ACC112 (cell line): ENCODE results near the gene CPN1.
"Not testable (repeated sequence)": the region's sequence is repeated elsewhere in the genome, so short reads cannot be mapped to it uniquely, and the experiment has no call there.

Experiments
- H2AFZ ChIP-seq: fragments of 200-600 bp; sonication (generic); one replicate; pipeline ENCODE4 v1.6.0; 2017; ENCODE audit warnings: antibody characterized with exemption, low read length; ENCODE audit not compliant: unreplicated experiment
- H3K27ac ChIP-seq: fragments of 200-600 bp; sonication (generic); 2 replicates; pipeline ENCODE4 v1.5.1; 2014; ENCODE audit warnings: low read depth, mild to moderate bottlenecking, antibody characterized with exemption, low read length, moderate library complexity
- H3K27me3 ChIP-seq: fragments of 200-600 bp; sonication (generic); 2 replicates; pipeline ENCODE4 v1.6.1; 2014; ENCODE audit warnings: mild to moderate bottlenecking, antibody characterized with exemption, low read length, moderate library complexity, mixed read lengths; ENCODE audit not compliant: insufficient read depth
- H3K36me3 ChIP-seq: fragments of 200-600 bp; sonication (generic); 2 replicates; pipeline ENCODE4 v1.6.1; 2016; ENCODE audit warnings: mild to moderate bottlenecking, antibody characterized with exemption, low read length, moderate library complexity, mixed read lengths; ENCODE audit not compliant: insufficient read depth
- H3K4me1 ChIP-seq: fragments of 200-600 bp; sonication (generic); one replicate; pipeline ENCODE4 v1.6.1; 2016; ENCODE audit warnings: low read length, mixed read lengths; ENCODE audit not compliant: insufficient read depth, unreplicated experiment, control insufficient read depth
- H3K4me3 ChIP-seq: fragments of 200-600 bp; sonication (generic); 2 replicates; pipeline ENCODE4 v1.5.1; 2014; ENCODE audit warnings: mild to moderate bottlenecking, low read depth, low read length
- H3K79me2 ChIP-seq: fragments of 200-600 bp; sonication (generic); one replicate; pipeline ENCODE4 v1.6.0; 2016; ENCODE audit warnings: low read length; ENCODE audit not compliant: control insufficient read depth, unreplicated experiment, insufficient read depth

Gene CPN1

DNA sequence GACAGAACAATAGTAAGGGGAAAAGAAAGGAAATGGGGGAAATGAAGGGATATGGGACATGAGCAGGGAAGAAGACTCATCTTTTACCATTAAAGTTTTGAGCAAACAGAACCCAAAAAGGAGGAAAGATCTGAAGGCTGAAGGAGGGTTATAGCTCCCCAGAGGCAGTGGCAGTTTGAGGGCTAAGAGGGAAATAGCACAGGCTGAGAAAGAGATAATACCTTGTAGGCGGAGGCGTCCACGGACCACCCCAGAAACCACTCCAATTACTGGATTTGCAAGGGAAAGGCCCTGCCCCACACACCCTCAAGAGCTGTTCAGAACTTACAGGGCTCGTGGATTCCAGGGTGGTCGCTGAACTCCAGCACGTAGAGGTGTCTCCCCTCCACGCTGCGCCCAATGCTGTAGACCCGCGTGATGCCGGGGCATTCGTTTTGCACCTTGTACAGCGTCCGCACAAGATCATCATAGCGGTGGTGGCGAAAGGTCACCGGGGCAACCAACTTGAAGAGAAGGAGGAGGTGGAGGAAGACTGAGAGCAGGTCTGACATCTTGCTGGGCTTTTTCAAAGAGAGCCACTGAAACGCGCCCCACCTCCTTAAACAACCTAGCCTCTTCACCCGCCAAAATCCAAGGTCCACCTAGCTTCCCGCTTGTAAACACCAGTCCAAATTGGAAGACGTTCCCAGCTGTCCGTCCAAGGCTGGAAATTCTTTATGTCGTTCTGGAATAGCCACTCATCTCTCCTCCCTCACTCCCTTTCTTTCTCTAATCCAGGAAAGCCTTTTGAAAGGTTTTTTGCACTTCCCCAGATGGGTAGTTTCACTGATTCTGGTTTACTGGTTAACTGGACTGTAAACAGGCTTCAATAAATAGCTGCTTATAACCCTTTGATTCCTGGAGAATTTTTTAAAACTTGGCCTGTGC, at the start of gene CPN1:
TSS of gene CPN1 (minus strand) at position 795 of the 927 bp plus-strand sequence. CDS start at position 551, 244 bp downstream.
- H3K27me3 ChIP-seq = peaks cover 24% of the 10 kb centered on the region
- no peaks in the 10 kb centered on the region for H3K36me3 ChIP-seq
- no peak within 1 kb of the TSS for H3K4me3 ChIP-seq
- H3K79me2 ChIP-seq = no peaks in the 10 kb centered on the region
- no peak within 1 kb of the TSS for H3K27ac ChIP-seq
- no peak within 1 kb of the TSS for H2AFZ ChIP-seq
- no peaks in the 10 kb centered on the region for H3K4me1 ChIP-seq

DNA sequence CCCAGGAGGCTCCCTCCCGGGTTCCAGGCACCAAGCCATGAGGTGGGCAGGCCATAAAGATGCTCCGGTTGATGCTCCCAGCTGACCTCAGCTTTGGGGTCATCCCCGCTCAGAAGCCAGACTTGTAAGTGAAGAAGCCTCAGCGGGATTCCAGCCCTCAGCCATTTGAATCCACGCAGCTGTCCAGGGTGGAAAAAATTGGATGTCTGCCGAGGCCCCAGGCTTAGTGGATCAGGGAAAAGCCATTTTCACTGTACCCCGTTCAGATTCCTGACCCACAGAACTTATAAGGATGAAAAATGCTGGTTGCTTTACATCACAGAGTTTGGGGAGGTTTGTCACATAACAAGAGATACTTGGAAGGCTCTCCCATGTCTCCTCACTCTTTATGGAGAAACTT, 49.2 kb upstream of the CPN1 start:
- Histone ChIP-seq H3K36me3 (no peaks in the 10 kb centered on the region), H2AFZ (no peak overlapping the region), H3K79me2 (no peaks in the 10 kb centered on the region), H3K4me1 (no peaks in the 10 kb centered on the region), H3K27me3 (peaks cover 2% of the 10 kb centered on the region; the same call in 1 of the 2 replicates), H3K4me3 (no peak overlapping the region), H3K27ac (no peak overlapping the region)

- Histone ChIP-seq H3K79me2 (no peaks in the 10 kb centered on the region), H3K4me3 (no peak overlapping the region), H3K4me1 (no peaks in the 10 kb centered on the region), H3K27ac (no peak overlapping the region), H3K27me3 (peaks cover 2% of the 10 kb centered on the region; the same call in 1 of the 2 replicates), H2AFZ (no peak overlapping the region), H3K36me3 (no peaks in the 10 kb centered on the region)
Measured at GRCh38 chr10:100129424-100129823, 47.8 kb upstream of the CPN1 start.

GRCh38 chr10:100128951-100129350, 47.3 kb upstream of the CPN1 start:
- H3K27ac ChIP-seq = no peak overlapping the region
- H3K79me2 ChIP-seq = no peaks in the 10 kb centered on the region
- no peaks in the 10 kb centered on the region for H3K4me1 ChIP-seq
- no peaks in the 10 kb centered on the region for H3K36me3 ChIP-seq
- no peak overlapping the region for H3K4me3 ChIP-seq
- H2AFZ ChIP-seq = no peak overlapping the region
- peaks cover 2% of the 10 kb centered on the region; the same call in 1 of the 2 replicates for H3K27me3 ChIP-seq

- not testable (repeated sequence) for H3K4me1 ChIP-seq, H3K79me2 ChIP-seq, H3K36me3 ChIP-seq, H3K27me3 ChIP-seq, H2AFZ ChIP-seq, H3K27ac ChIP-seq, H3K4me3 ChIP-seq
Measured at GRCh38 chr10:100125335-100125734, 43.7 kb upstream of the CPN1 start.

DNA sequence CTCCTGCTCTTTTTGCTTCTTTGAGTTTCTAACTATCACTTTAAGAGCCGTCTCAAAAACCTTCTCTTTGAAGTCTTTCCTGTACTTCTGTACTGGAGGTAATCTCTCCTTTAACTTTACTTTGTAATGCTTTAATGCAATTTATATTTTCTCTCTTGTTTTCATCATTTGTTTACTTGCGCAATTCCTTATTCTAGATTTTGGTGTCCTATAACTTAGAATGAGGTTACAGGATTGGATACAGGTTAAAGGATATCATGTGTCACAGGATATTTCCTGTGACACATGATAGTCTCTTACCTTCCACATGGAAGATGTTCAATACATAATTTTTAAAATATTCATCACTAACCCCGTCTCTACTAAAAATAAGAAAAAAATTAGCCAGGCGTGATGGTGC, 42.4 kb upstream of the CPN1 start:
- Histone ChIP-seq H3K36me3 (no peaks in the 10 kb centered on the region), H3K4me3 (no peak overlapping the region), H3K4me1 (no peaks in the 10 kb centered on the region), H2AFZ (no peak overlapping the region), H3K27ac (no peak overlapping the region), H3K27me3 (peaks cover 8% of the 10 kb centered on the region; the same call in 1 of the 2 replicates), H3K79me2 (no peaks in the 10 kb centered on the region)

DNA sequence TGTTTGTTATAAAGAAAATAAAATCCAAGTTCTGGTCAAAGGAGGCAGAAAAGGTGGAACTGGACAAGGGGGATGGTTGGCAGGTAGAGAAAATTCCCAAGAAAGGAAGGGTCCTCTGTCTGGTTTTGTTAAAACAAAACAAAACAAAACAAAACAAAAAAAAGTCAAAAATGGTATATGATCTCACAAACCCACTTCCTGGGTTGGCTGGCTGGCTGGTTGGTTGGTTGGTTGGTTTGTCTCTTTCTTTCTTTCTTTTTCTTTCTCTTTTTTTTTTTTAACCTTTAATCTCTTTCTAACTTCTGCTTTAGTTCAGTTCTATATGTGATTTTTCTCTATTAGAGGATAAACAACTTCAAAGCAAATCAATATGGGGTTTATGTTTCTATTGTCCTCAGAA, 41.1 kb upstream of the CPN1 start:
- H3K27me3 ChIP-seq = 0 out of 2 replicates have a peak, but pooled peaks cover 6% of the 10 kb centered on the region
- no peak overlapping the region for H3K27ac ChIP-seq
- no peak overlapping the region for H2AFZ ChIP-seq
- H3K4me3 ChIP-seq = no peak overlapping the region
- H3K4me1 ChIP-seq = no peaks in the 10 kb centered on the region
- no peaks in the 10 kb centered on the region for H3K36me3 ChIP-seq
- no peaks in the 10 kb centered on the region for H3K79me2 ChIP-seq

DNA sequence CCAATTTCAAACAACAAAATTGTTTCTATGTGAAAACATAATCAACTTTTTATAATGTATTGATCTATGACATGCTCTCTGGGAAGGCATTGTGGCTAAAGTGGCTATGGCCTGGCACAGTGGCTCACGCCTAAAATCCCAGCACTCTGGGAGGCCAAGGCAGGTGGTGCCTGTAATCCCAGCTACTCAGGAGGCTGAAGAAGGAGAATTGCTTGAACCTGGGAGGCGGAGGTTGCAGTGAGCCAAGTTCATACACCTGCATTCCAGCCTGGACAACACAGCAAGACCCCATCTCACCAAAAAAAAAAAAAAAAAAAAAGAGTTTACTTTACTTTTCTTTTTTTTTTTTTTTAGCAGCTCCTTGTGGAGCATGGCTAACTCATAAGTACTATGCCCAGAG, 38.9 kb upstream of the CPN1 start:
- Histone ChIP-seq H3K79me2 (no peaks in the 10 kb centered on the region), H2AFZ (no peak overlapping the region), H3K27me3 (0 out of 2 replicates have a peak, but pooled peaks cover 6% of the 10 kb centered on the region), H3K27ac (no peak overlapping the region), H3K4me1 (no peaks in the 10 kb centered on the region), H3K4me3 (no peak overlapping the region), H3K36me3 (no peaks in the 10 kb centered on the region)

DNA sequence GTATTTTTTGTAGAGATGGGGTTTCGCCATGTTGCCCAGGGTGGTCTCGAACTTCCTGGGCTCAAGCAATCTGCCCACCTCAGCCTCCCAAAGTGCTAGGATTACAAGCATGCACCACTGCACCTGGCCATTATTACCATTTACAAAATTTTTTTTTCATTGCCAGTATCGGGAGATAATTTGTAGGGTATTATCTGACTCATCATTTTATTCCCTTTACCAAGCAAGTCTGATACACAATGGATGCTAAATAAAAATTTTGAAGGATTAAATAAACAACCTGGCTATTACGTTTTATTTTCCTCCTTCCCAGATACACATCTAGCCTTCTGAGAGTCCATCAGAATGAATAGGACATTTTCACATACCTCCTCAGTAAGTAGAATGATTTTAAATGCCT, 38.1 kb upstream of the CPN1 start:
- Histone ChIP-seq H3K36me3 (no peaks in the 10 kb centered on the region), H3K27ac (no peak overlapping the region), H2AFZ (no peak overlapping the region), H3K4me3 (no peak overlapping the region), H3K79me2 (no peaks in the 10 kb centered on the region), H3K4me1 (no peaks in the 10 kb centered on the region), H3K27me3 (0 out of 2 replicates have a peak, but pooled peaks cover 6% of the 10 kb centered on the region)

- no peaks in the 10 kb centered on the region for H3K36me3 ChIP-seq
- no peaks in the 10 kb centered on the region for H3K79me2 ChIP-seq
- H3K4me3 ChIP-seq = no peak overlapping the region
- H3K27ac ChIP-seq = no peak overlapping the region
- no peaks in the 10 kb centered on the region for H3K4me1 ChIP-seq
- H3K27me3 ChIP-seq = 0 out of 2 replicates have a peak, but pooled peaks cover 4% of the 10 kb centered on the region
- peak overlapping the region; percentile 14 for H2AFZ ChIP-seq
Measured at GRCh38 chr10:100114976-100115770, 33.5 kb upstream of the CPN1 start.
